Fibroblast of lung (primary cell): ENCODE measurements around the gene CCDC102B.

Experiments used
- EZH2 ChIP-seq: IDR thresholded peaks from 2 replicates; pipeline ENCODE4 v1.5.1; 2012; ENCODE audit warnings: low read length, control low read depth, mild to moderate bottlenecking; ENCODE audit errors: missing control alignments
- TF ChIP-seq, protein P1 (sequence below), 2 donors: IDR thresholded peaks in 1 of 2; conservative IDR thresholded peaks in 1 of 2; 1 replicate in 1 of 2; 2 replicates in 1 of 2; pipeline ENCODE4 v1.5.1; 2011 to 2012; ENCODE audit warnings: low read length in 2 of 2, control low read depth in 1 of 2, inconsistent platforms in 1 of 2, low read depth in 1 of 2, mild to moderate bottlenecking in 1 of 2

GRCh38 chr18:69008538-69008937 is 210.7 kb downstream of the CCDC102B start:
- TF ChIP-seq, protein P1, sequence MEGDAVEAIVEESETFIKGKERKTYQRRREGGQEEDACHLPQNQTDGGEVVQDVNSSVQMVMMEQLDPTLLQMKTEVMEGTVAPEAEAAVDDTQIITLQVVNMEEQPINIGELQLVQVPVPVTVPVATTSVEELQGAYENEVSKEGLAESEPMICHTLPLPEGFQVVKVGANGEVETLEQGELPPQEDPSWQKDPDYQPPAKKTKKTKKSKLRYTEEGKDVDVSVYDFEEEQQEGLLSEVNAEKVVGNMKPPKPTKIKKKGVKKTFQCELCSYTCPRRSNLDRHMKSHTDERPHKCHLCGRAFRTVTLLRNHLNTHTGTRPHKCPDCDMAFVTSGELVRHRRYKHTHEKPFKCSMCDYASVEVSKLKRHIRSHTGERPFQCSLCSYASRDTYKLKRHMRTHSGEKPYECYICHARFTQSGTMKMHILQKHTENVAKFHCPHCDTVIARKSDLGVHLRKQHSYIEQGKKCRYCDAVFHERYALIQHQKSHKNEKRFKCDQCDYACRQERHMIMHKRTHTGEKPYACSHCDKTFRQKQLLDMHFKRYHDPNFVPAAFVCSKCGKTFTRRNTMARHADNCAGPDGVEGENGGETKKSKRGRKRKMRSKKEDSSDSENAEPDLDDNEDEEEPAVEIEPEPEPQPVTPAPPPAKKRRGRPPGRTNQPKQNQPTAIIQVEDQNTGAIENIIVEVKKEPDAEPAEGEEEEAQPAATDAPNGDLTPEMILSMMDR (conservative IDR thresholded peaks at IDR 0.05 in 1 of 2, IDR thresholded peaks at IDR 0.05 in 1 of 2; ENCODE audit: low read depth in 1 of 2, low read length in 2 of 2): no peak
- TF ChIP-seq EZH2: no peak
